Measurements from ENCODE around the gene BABAM2. TPM values are rescaled to one million over a fixed set of nuclear protein-coding genes. Genes with fewer than 3 reads are reported as not detected.

BABAM2 gene
- total and polyA plus RNA-seq, 10 of the 15 experiments (the other 5 are each of a cell fraction or from before 2014, with no cell fraction given), result 30.7 to 59.9 (median 44.5) TPM

DNA sequence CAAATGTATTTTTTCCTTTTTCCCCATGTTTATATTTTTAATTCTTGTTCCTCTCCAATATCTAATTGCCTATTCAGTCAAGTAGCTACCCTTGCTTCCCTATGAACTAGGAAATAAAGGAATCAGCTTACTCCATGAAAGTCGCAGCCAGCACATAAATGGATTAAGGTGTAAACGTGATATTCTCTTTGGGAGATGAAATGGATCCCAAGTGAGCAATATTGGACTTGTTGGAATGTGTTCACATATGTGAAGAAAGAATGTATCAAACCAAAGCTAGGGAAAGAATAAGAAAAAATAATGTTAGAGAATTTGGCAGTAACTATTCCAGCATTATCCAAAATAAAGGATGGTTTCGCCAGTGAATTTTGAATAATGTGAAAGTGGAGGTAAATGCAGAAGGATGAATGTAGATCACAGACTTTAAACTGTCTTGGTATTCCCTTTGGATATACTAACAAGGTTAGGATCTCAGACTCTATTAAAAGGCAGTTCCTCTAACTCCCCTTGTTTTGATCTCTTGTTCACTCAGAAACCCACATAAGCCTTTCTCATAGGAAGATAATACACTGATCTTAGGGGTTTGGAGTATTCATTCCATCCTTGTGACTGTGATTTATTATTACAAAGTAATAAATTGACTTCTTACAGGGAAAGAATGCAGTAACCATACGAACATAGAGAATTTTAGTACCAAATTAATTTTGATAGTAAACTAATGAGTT, 208.1 kb downstream of the BABAM2 start (continued):
- TF ChIP-seq, protein P1, sequence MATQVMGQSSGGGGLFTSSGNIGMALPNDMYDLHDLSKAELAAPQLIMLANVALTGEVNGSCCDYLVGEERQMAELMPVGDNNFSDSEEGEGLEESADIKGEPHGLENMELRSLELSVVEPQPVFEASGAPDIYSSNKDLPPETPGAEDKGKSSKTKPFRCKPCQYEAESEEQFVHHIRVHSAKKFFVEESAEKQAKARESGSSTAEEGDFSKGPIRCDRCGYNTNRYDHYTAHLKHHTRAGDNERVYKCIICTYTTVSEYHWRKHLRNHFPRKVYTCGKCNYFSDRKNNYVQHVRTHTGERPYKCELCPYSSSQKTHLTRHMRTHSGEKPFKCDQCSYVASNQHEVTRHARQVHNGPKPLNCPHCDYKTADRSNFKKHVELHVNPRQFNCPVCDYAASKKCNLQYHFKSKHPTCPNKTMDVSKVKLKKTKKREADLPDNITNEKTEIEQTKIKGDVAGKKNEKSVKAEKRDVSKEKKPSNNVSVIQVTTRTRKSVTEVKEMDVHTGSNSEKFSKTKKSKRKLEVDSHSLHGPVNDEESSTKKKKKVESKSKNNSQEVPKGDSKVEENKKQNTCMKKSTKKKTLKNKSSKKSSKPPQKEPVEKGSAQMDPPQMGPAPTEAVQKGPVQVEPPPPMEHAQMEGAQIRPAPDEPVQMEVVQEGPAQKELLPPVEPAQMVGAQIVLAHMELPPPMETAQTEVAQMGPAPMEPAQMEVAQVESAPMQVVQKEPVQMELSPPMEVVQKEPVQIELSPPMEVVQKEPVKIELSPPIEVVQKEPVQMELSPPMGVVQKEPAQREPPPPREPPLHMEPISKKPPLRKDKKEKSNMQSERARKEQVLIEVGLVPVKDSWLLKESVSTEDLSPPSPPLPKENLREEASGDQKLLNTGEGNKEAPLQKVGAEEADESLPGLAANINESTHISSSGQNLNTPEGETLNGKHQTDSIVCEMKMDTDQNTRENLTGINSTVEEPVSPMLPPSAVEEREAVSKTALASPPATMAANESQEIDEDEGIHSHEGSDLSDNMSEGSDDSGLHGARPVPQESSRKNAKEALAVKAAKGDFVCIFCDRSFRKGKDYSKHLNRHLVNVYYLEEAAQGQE (IDR thresholded peaks at IDR 0.05; ENCODE audit: low read depth, low read length), result no peak
- TF ChIP-seq TARDBP (IDR thresholded peaks at IDR 0.05; ENCODE audit: borderline replicate concordance) (no peak), YBX1 (IDR thresholded peaks at IDR 0.05) (no peak), FOS (IDR thresholded peaks at IDR 0.05; ENCODE audit: borderline replicate concordance, extremely low read depth, insufficient read length) (no peak)
- TF ChIP-seq, protein P2, sequence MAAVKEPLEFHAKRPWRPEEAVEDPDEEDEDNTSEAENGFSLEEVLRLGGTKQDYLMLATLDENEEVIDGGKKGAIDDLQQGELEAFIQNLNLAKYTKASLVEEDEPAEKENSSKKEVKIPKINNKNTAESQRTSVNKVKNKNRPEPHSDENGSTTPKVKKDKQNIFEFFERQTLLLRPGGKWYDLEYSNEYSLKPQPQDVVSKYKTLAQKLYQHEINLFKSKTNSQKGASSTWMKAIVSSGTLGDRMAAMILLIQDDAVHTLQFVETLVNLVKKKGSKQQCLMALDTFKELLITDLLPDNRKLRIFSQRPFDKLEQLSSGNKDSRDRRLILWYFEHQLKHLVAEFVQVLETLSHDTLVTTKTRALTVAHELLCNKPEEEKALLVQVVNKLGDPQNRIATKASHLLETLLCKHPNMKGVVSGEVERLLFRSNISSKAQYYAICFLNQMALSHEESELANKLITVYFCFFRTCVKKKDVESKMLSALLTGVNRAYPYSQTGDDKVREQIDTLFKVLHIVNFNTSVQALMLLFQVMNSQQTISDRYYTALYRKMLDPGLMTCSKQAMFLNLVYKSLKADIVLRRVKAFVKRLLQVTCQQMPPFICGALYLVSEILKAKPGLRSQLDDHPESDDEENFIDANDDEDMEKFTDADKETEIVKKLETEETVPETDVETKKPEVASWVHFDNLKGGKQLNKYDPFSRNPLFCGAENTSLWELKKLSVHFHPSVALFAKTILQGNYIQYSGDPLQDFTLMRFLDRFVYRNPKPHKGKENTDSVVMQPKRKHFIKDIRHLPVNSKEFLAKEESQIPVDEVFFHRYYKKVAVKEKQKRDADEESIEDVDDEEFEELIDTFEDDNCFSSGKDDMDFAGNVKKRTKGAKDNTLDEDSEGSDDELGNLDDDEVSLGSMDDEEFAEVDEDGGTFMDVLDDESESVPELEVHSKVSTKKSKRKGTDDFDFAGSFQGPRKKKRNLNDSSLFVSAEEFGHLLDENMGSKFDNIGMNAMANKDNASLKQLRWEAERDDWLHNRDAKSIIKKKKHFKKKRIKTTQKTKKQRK (IDR thresholded peaks at IDR 0.05; ENCODE audit: low read depth, low read length), result no peak
